ENCODE measurements around the gene CWC27.
"Not testable (repeated sequence)": the region's sequence is repeated elsewhere in the genome, so short reads cannot be mapped to it uniquely, and the experiment has no call there.

CWC27 gene

GRCh38 chr5:64930672-64931318 is 162.1 kb downstream of the CWC27 start:
- DNase-seq = no peak

GRCh38 chr5:64939422-64939771 is 170.7 kb downstream of the CWC27 start:
- not testable (repeated sequence) for DNase-seq

- DNase-seq = no peak
Measured at GRCh38 chr5:64939772-64940510, 171.2 kb downstream of the CWC27 start.

- no peak for DNase-seq
Measured at GRCh38 chr5:64942460-64942859, 173.7 kb downstream of the CWC27 start.

GRCh38 chr5:64944868-64945267 is 176.1 kb downstream of the CWC27 start:
- DNase-seq = no peak

GRCh38 chr5:64947031-64947430 is 178.3 kb downstream of the CWC27 start:
- no peak for DNase-seq

- no peak for DNase-seq
Measured at GRCh38 chr5:64947801-64948200, 179.1 kb downstream of the CWC27 start.

- no peak for DNase-seq
Measured at GRCh38 chr5:64949331-64949730, 180.6 kb downstream of the CWC27 start.

GRCh38 chr5:64952951-64953673 is 184.4 kb downstream of the CWC27 start:
- DNase-seq = no peak

- no peak for DNase-seq
Measured at GRCh38 chr5:64954518-64954917, 185.8 kb downstream of the CWC27 start.

GRCh38 chr5:64958757-64959391 is 190.1 kb downstream of the CWC27 start:
- peak; percentile 7 for DNase-seq

GRCh38 chr5:64963278-64963677 is 194.5 kb downstream of the CWC27 start:
- no peak for DNase-seq

GRCh38 chr5:64968591-64969110 is 199.9 kb downstream of the CWC27 start:
- no peak for DNase-seq

GRCh38 chr5:64969578-64969977 is 200.8 kb downstream of the CWC27 start:
- no peak for DNase-seq

- no peak for DNase-seq
Measured at GRCh38 chr5:64971513-64971912, 202.8 kb downstream of the CWC27 start.

GRCh38 chr5:64971990-64972389 is 203.3 kb downstream of the CWC27 start:
- no peak for DNase-seq

GRCh38 chr5:64972591-64972990 is 203.9 kb downstream of the CWC27 start:
- no peak for DNase-seq

- no peak for DNase-seq
Measured at GRCh38 chr5:64973215-64973614, 204.5 kb downstream of the CWC27 start.

- DNase-seq = no peak
Measured at GRCh38 chr5:64977779-64978178, 209.0 kb downstream of the CWC27 start.

GRCh38 chr5:64978546-64978945 is 209.8 kb downstream of the CWC27 start:
- no peak for DNase-seq

- no peak for DNase-seq
Measured at GRCh38 chr5:64979531-64979930, 210.8 kb downstream of the CWC27 start.

GRCh38 chr5:64980176-64980575 is 211.4 kb downstream of the CWC27 start:
- DNase-seq = no peak

- no peak for DNase-seq
Measured at GRCh38 chr5:64987768-64988167, 219.0 kb downstream of the CWC27 start.

Measured in midbrain (tissue), 1 donor.